DOHH2 (cell line): ENCODE results near the gene MRPL22.

Source experiments
- H3F3A ChIP-seq: fragments of 200-600 bp; sonication (generic), shearing (Covaris generic); 2 replicates; pipeline ENCODE4 v1.6.0; 2016; ENCODE audit warnings: antibody characterized with exemption, mild to moderate bottlenecking; ENCODE audit not compliant: control insufficient read depth, insufficient read depth
- H3K27ac ChIP-seq: fragments of 200-600 bp; sonication (generic); 2 replicates; pipeline ENCODE4 v1.5.1; 2014; ENCODE audit warnings: low read depth, mild to moderate bottlenecking, low read length, moderate library complexity
- H3K27me3 ChIP-seq: fragments of 200-600 bp; sonication (generic); 2 replicates; pipeline ENCODE4 v1.6.1; 2014; ENCODE audit warnings: mild to moderate bottlenecking, low read length, mixed read lengths; ENCODE audit not compliant: control insufficient read depth
- H3K36me3 ChIP-seq: fragments of 200-600 bp; sonication (generic); 2 replicates; pipeline ENCODE4 v1.6.1; 2014; ENCODE audit warnings: mild to moderate bottlenecking, low read length, moderate library complexity, mixed read lengths; ENCODE audit not compliant: control insufficient read depth
- H3K4me1 ChIP-seq: fragments of 200-600 bp; sonication (generic); 2 replicates; pipeline ENCODE4 v1.6.1; 2014; ENCODE audit warnings: mild to moderate bottlenecking, low read length, mixed read lengths; ENCODE audit not compliant: control insufficient read depth
- H3K4me2 ChIP-seq: fragments of 200-600 bp; sonication (generic); 2 replicates; pipeline ENCODE4 v1.6.0; 2014; ENCODE audit warnings: mild to moderate bottlenecking, low read length, moderate library complexity
- H3K4me3 ChIP-seq: fragments of 200-600 bp; sonication (generic); 2 replicates; pipeline ENCODE4 v1.5.1; 2014; ENCODE audit warnings: mild to moderate bottlenecking, low read length, mixed read lengths
- H3K79me2 ChIP-seq: fragments of 200-600 bp; sonication (generic); 2 replicates; pipeline ENCODE4 v1.6.1; 2014; ENCODE audit warnings: mild to moderate bottlenecking, low read length, mixed read lengths; ENCODE audit not compliant: control insufficient read depth
- H3K9me2 ChIP-seq: fragments of 200-600 bp; sonication (generic); replicated peaks from 2 replicates; pipeline ENCODE4 v1.6.1; 2014; ENCODE audit warnings: mild to moderate bottlenecking, low read length, mixed read lengths; ENCODE audit not compliant: control insufficient read depth
- H3K9me3 ChIP-seq: fragments of 200-600 bp; sonication (generic); 2 replicates; pipeline ENCODE4 v1.6.1; 2014; ENCODE audit warnings: antibody characterized with exemption, low read length, mixed read lengths; ENCODE audit not compliant: control insufficient read depth, insufficient read depth
- H4K20me1 ChIP-seq: fragments of 200-600 bp; sonication (generic); 2 replicates; pipeline ENCODE4 v1.6.0; 2014; ENCODE audit warnings: low read depth, mild to moderate bottlenecking, antibody characterized with exemption, low read length, moderate library complexity; ENCODE audit not compliant: control insufficient read depth, insufficient read depth
- CTCF ChIP-seq: fragments of 200-600 bp; sonication (generic); IDR thresholded peaks from one replicate; pipeline ENCODE4 v1.5.1; 2014; ENCODE audit warnings: antibody characterized with exemption, mild to moderate bottlenecking, low read depth, low read length; ENCODE audit not compliant: poor library complexity, severe bottlenecking
- EZH2phosphoT487 ChIP-seq: fragments of 200-600 bp; sonication (generic); IDR thresholded peaks from 2 replicates; pipeline ENCODE4 v1.6.1; 2017; ENCODE audit warnings: borderline replicate concordance, mild to moderate bottlenecking, antibody characterized with exemption, low read length, moderate library complexity, mixed read lengths

MRPL22 gene

GRCh38 chr5:155008669-155009068 lies 67.8 kb downstream of the MRPL22 start:
- TF ChIP-seq EZH2phosphoT487 (no peak), CTCF (no peak)
- H3K27ac ChIP-seq = no peak overlapping the region
- no peaks in the 10 kb centered on the region for H3K4me1 ChIP-seq
- H3K4me2 ChIP-seq = no peak overlapping the region
- no peaks in the 10 kb centered on the region for H3K79me2 ChIP-seq
- H3K4me3 ChIP-seq = no peak overlapping the region
- H3F3A ChIP-seq = no peaks in the 10 kb centered on the region
- H3K36me3 ChIP-seq = no peaks in the 10 kb centered on the region
- H3K9me2 ChIP-seq = no peaks in the 10 kb centered on the region
- H3K27me3 ChIP-seq = no peaks in the 10 kb centered on the region; the same call in 1 of the 2 replicates
- no peaks in the 10 kb centered on the region for H3K9me3 ChIP-seq
- no peaks in the 10 kb centered on the region for H4K20me1 ChIP-seq

GRCh38 chr5:155010881-155011280 lies 70.0 kb downstream of the MRPL22 start:
- Histone ChIP-seq H3K27me3 (no peaks in the 10 kb centered on the region; the same call in 1 of the 2 replicates), H3F3A (no peaks in the 10 kb centered on the region), H3K4me2 (no peak overlapping the region), H3K27ac (no peak overlapping the region), H3K79me2 (no peaks in the 10 kb centered on the region), H3K9me3 (no peaks in the 10 kb centered on the region), H3K4me1 (no peaks in the 10 kb centered on the region), H4K20me1 (no peaks in the 10 kb centered on the region), H3K4me3 (no peak overlapping the region), H3K9me2 (no peaks in the 10 kb centered on the region), H3K36me3 (no peaks in the 10 kb centered on the region)
- TF ChIP-seq CTCF (no peak), EZH2phosphoT487 (no peak)

- TF ChIP-seq CTCF (no peak), EZH2phosphoT487 (no peak)
- no peaks in the 10 kb centered on the region for H4K20me1 ChIP-seq
- H3K79me2 ChIP-seq = no peaks in the 10 kb centered on the region
- H3K36me3 ChIP-seq = no peaks in the 10 kb centered on the region
- H3K4me1 ChIP-seq = no peaks in the 10 kb centered on the region
- H3K27ac ChIP-seq = no peak within 1 kb of the TSS
- no peaks in the 10 kb centered on the region for H3F3A ChIP-seq
- H3K27me3 ChIP-seq = no peaks in the 10 kb centered on the region; the same call in 1 of the 2 replicates
- no peaks in the 10 kb centered on the region for H3K9me3 ChIP-seq
- H3K4me3 ChIP-seq = no peak within 1 kb of the TSS
- no peaks in the 10 kb centered on the region for H3K9me2 ChIP-seq
- H3K4me2 ChIP-seq = no peak within 1 kb of the TSS
Measured at GRCh38 chr5:155013526-155013925, 72.7 kb downstream of the MRPL22 start, which contains the start of gene KIF4B. Gene KIF4B, plus strand, starts transcription at chr5:155013755. Its CDS starts 105 bp downstream, at chr5:155013860.
